ENCODE measurements around the gene RGL2.

Gene RGL2

GRCh38 chr6:33316603-33317418 is 18.1 kb upstream of the RGL2 start:
- DNase-seq, result no peak

GRCh38 chr6:33315793-33316602 is 17.3 kb upstream of the RGL2 start:
- DNase-seq, result no peak

GRCh38 chr6:33314943-33315792 is 16.4 kb upstream of the RGL2 start:
- peak; percentile 71 for DNase-seq

GRCh38 chr6:33314515-33314942 is 15.8 kb upstream of the RGL2 start:
- DNase-seq, result peak; percentile 92

GRCh38 chr6:33313709-33314514 is 15.2 kb upstream of the RGL2 start, which contains the start of gene TAPBP:
TSS of gene TAPBP (minus strand) at chr6:33314078. CDS start at chr6:33314041, 37 bp downstream.
- peak; percentile 95 for DNase-seq

GRCh38 chr6:33313105-33313708 is 14.5 kb upstream of the RGL2 start:
- peak; percentile 81 for DNase-seq

GRCh38 chr6:33312361-33313104 is 13.8 kb upstream of the RGL2 start:
- DNase-seq, result peak; percentile 93

- no peak for DNase-seq
These were observed 7.6 kb upstream of the RGL2 start for GRCh38 chr6:33306356-33306755.

- no peak for DNase-seq
These were observed 6.3 kb upstream of the RGL2 start for GRCh38 chr6:33305052-33305451.

GRCh38 chr6:33304216-33304615 is 5.5 kb upstream of the RGL2 start:
- DNase-seq, result no peak

GRCh38 chr6:33301877-33302276 is 3.1 kb upstream of the RGL2 start:
- DNase-seq, result no peak

- peak; percentile 97 for DNase-seq
These were observed 649 bp upstream of the RGL2 start for GRCh38 chr6:33299237-33299944.

- DNase-seq, result peak; percentile 82
These were observed 578 bp downstream of the RGL2 start for GRCh38 chr6:33297956-33298772.

GRCh38 chr6:33297406-33297955 is 1.3 kb downstream of the RGL2 start:
- no peak for DNase-seq

- no peak for DNase-seq
These were observed 1.8 kb downstream of the RGL2 start for GRCh38 chr6:33296797-33297405.

- DNase-seq, result no peak
These were observed 2.9 kb downstream of the RGL2 start for GRCh38 chr6:33295621-33296369.

- no peak for DNase-seq
These were observed 4.5 kb downstream of the RGL2 start for GRCh38 chr6:33294086-33294823.
